ENCODE results near the gene NPIPA1. TPM values are rescaled to one million over a fixed set of nuclear protein-coding genes. Genes with fewer than 3 reads are reported as not detected.
A peak's percentile ranks its signal among the peaks of the same experiment; 100 is the strongest.
"Not testable (repeated sequence)": the region's sequence is repeated elsewhere in the genome, so short reads cannot be mapped to it uniquely, and the experiment has no call there.

The NPIPA1 gene
- total and polyA plus RNA-seq, 9 of the 15 experiments (the other 6 are each of a cell fraction or from before 2014, with no cell fraction given): 8.2 to 48.7 (median 27.2) TPM

- BruUV-seq (replicated peaks); FAIRE-seq; H3K9ac ChIP-seq (ENCODE audit: insufficient read depth in 1 of 2, low read depth in 2 of 2, low read length in 2 of 2); H3K9me3 ChIP-seq (replicated peaks; ENCODE audit: control insufficient read depth, insufficient read depth, low read depth, low read length); H3K4me3 ChIP-seq; H3K9me1 ChIP-seq (ENCODE audit: control insufficient read depth, insufficient read depth, low read length); H3K27ac ChIP-seq (ENCODE audit: extremely low read depth, low read depth, low read length); ATAC-seq; in situ Hi-C loops (cut with MboI); DNase-seq (ENCODE audit: extremely low read depth in 1 of 4, low spot score in 3 of 4); H2AFZ ChIP-seq (ENCODE audit: low read depth, low read length); H4K20me1 ChIP-seq (replicated peaks; ENCODE audit: control insufficient read depth, insufficient read depth, low read length); H3K36me3 ChIP-seq (ENCODE audit: control insufficient read depth, insufficient read depth, low read length); H3K27me3 ChIP-seq (ENCODE audit: control insufficient read depth in 2 of 2, insufficient read depth in 2 of 2, low read length in 2 of 2); POLR2A ChIA-PET; CTCF ChIA-PET (ENCODE audit: low intra/inter-chr PET ratio); intact Hi-C loops (cut with micrococcal nuclease): not testable (repeated sequence)
- peaks cover 3 to 12% of the 10 kb centered on the region in 2 experiments; a peak in 4 of 5 replicates for H3K4me1 ChIP-seq (replicated peaks in 1 of 2; ENCODE audit: control insufficient read depth in 2 of 2, insufficient read depth in 2 of 2, low read length in 2 of 2)
- H3K4me2 ChIP-seq (ENCODE audit: insufficient read depth, low read length): 0 out of 2 replicates have a peak overlapping the region, but pooled peaks have one; percentile 83
- H3K79me2 ChIP-seq (ENCODE audit: control insufficient read depth, insufficient read depth, low read length): peaks cover 47% of the 10 kb centered on the region
- 51% methylated on average over 13 of the region's 16 CpGs for WGBS (ENCODE audit: insufficient coverage, low coverage, missing lambda C conversion rate)
Observed at GRCh38 chr16:14976971-14977736, 39.9 kb downstream of the NPIPA1 start.

- H4K20me1 ChIP-seq (replicated peaks; ENCODE audit: control insufficient read depth, insufficient read depth, low read length); DNase-seq (ENCODE audit: extremely low read depth in 1 of 4, low spot score in 3 of 4); intact Hi-C loops (cut with micrococcal nuclease); H3K9me3 ChIP-seq (replicated peaks; ENCODE audit: control insufficient read depth, insufficient read depth, low read depth, low read length); H3K27ac ChIP-seq (ENCODE audit: extremely low read depth, low read depth, low read length); BruUV-seq (replicated peaks); H3K4me2 ChIP-seq (ENCODE audit: insufficient read depth, low read length); FAIRE-seq; POLR2A ChIA-PET; ATAC-seq; CTCF ChIA-PET (ENCODE audit: low intra/inter-chr PET ratio); H3K9ac ChIP-seq (ENCODE audit: insufficient read depth in 1 of 2, low read depth in 2 of 2, low read length in 2 of 2); H3K27me3 ChIP-seq (ENCODE audit: control insufficient read depth in 2 of 2, insufficient read depth in 2 of 2, low read length in 2 of 2); H3K36me3 ChIP-seq (ENCODE audit: control insufficient read depth, insufficient read depth, low read length); H3K4me3 ChIP-seq; H2AFZ ChIP-seq (ENCODE audit: low read depth, low read length); in situ Hi-C loops (cut with MboI); H3K9me1 ChIP-seq (ENCODE audit: control insufficient read depth, insufficient read depth, low read length): not testable (repeated sequence)
- Histone ChIP-seq H3K4me1 (replicated peaks in 1 of 2; ENCODE audit: control insufficient read depth in 2 of 2, insufficient read depth in 2 of 2, low read length in 2 of 2) (peaks cover 3 to 12% of the 10 kb centered on the region in 2 experiments; a peak in 4 of 5 replicates), H3K79me2 (ENCODE audit: control insufficient read depth, insufficient read depth, low read length) (peaks cover 47% of the 10 kb centered on the region)
- 93% methylated on average over 8 of the region's 8 CpGs for WGBS (ENCODE audit: insufficient coverage, low coverage, missing lambda C conversion rate)
Observed at GRCh38 chr16:14978281-14978680, 41.0 kb downstream of the NPIPA1 start.
